ENCODE data around the gene CRAT. TPM values are rescaled to one million over a fixed set of nuclear protein-coding genes. Genes with fewer than 3 reads are reported as not detected.

The CRAT gene
- total RNA-seq, 2 experiments from 2014 or later: 7.1 to 9.4 TPM

DNA sequence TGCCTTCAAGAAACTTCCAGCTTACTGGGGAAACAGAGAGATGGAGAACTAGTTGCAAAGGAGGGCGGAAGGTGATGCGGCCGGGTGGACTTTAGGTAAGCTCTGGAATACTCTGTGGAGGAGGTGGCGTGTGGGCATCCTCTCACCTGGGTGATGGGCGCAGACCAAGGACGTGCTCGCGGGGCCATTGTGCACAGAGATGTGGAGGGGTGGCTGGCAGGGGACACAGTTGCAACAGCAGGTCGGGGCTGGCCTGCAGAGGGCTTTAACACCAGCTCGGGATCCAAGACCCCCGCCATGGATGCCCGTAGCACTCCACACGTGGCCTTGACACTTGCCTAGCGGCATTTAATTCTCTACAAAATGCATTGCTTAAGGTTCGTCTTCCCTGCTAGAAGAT, 40.9 kb upstream of the CRAT start:
- Histone ChIP-seq H3K4me3 (ENCODE audit: low read length) (no peak overlapping the region), H3K4me1 (ENCODE audit: insufficient read depth, low read length) (no peaks in the 10 kb centered on the region), H3K27me3 (ENCODE audit: control insufficient read depth in 1 of 2, insufficient read depth in 2 of 2, low read length in 2 of 2) (no peaks in the 10 kb centered on the region), H3K9me3 (ENCODE audit: control insufficient read depth in 1 of 2, insufficient read depth in 1 of 2, low read length in 2 of 2) (peaks cover 0 to 4% of the 10 kb centered on the region in 2 experiments), H3K27ac (ENCODE audit: low read depth in 1 of 2, low read length in 2 of 2) (no peak overlapping the region), H3K36me3 (ENCODE audit: insufficient read depth, low read length) (peaks cover 26% of the 10 kb centered on the region)
- Mint-ChIP-seq H3K4me1 (ENCODE audit: low read depth) (no peaks in the 10 kb centered on the region), H3K9me3 (no peaks in the 10 kb centered on the region), H3K27me3 (no peaks in the 10 kb centered on the region), H3K27ac (no peak overlapping the region), H3K4me3 (no peak overlapping the region), H3K36me3 (ENCODE audit: low read depth) (peaks cover 12% of the 10 kb centered on the region)
- CTCF ChIA-PET: no interaction called here
- ATAC-seq (ENCODE audit: poor library complexity) (no peak), DNase-seq (no peak)
- intact Hi-C loops (cut with DNase I, micrococcal nuclease): no loop called here
- POLR2A ChIA-PET: no interaction called here
- TF ChIP-seq, protein P1, sequence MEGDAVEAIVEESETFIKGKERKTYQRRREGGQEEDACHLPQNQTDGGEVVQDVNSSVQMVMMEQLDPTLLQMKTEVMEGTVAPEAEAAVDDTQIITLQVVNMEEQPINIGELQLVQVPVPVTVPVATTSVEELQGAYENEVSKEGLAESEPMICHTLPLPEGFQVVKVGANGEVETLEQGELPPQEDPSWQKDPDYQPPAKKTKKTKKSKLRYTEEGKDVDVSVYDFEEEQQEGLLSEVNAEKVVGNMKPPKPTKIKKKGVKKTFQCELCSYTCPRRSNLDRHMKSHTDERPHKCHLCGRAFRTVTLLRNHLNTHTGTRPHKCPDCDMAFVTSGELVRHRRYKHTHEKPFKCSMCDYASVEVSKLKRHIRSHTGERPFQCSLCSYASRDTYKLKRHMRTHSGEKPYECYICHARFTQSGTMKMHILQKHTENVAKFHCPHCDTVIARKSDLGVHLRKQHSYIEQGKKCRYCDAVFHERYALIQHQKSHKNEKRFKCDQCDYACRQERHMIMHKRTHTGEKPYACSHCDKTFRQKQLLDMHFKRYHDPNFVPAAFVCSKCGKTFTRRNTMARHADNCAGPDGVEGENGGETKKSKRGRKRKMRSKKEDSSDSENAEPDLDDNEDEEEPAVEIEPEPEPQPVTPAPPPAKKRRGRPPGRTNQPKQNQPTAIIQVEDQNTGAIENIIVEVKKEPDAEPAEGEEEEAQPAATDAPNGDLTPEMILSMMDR (IDR thresholded peaks at IDR 0.05): no peak

DNA sequence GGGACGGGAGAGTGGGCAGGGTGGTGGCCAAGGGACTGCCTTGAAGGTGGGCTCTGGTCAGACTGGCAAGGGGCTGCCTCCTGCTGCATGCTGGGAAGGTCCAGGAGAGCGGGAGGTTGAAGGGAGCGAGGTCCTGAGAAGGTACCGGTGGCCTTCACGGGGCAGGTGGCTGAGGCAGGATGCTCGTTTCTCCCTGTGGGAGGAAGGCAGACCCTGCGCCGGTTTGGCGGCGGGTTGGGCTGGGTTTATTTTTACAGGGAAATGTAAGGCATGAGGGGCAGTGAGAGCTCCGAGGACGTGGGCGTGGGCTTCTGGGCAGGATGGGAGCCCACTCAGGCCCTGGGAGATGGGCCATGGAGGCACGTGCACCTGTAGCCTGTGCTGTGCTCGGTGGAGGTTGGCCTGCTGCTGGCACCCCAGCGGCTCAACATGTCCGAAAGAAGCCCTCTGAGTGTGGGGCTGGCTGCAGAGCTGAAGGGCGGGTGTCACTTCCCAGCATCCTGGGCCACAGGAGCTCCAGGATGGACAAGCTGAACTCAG, 40.1 kb upstream of the CRAT start:
- no peak overlapping the region for H3K27ac ChIP-seq (ENCODE audit: low read depth in 1 of 2, low read length in 2 of 2)
- CTCF ChIA-PET: interaction anchor here (1.7 kb wide), 1 partner anchor 19 kb away, joined by 6 read pairs; no protein-coding TSS in a partner anchor
- H3K27me3 ChIP-seq (ENCODE audit: control insufficient read depth in 1 of 2, insufficient read depth in 2 of 2, low read length in 2 of 2): no peaks in the 10 kb centered on the region
- no peak for ATAC-seq (ENCODE audit: poor library complexity)
- no peaks in the 10 kb centered on the region for H3K9me3 Mint-ChIP-seq
- H3K36me3 Mint-ChIP-seq (ENCODE audit: low read depth): peaks cover 16% of the 10 kb centered on the region
- peaks cover 26% of the 10 kb centered on the region for H3K36me3 ChIP-seq (ENCODE audit: insufficient read depth, low read length)
- H3K9me3 ChIP-seq (ENCODE audit: control insufficient read depth in 1 of 2, insufficient read depth in 1 of 2, low read length in 2 of 2): peaks cover 0 to 4% of the 10 kb centered on the region in 2 experiments
- TF ChIP-seq, protein P1 (IDR thresholded peaks at IDR 0.05): no peak
- H3K27me3 Mint-ChIP-seq: no peaks in the 10 kb centered on the region
- H3K4me3 ChIP-seq (ENCODE audit: low read length): no peak overlapping the region
- H3K4me1 Mint-ChIP-seq (ENCODE audit: low read depth): no peaks in the 10 kb centered on the region
- H3K27ac Mint-ChIP-seq: no peak overlapping the region
- H3K4me3 Mint-ChIP-seq: no peak overlapping the region
- no peaks in the 10 kb centered on the region for H3K4me1 ChIP-seq (ENCODE audit: insufficient read depth, low read length)
- intact Hi-C loops (cut with DNase I, micrococcal nuclease): no loop called here
- no peak for DNase-seq
- POLR2A ChIA-PET: no interaction called here

DNA sequence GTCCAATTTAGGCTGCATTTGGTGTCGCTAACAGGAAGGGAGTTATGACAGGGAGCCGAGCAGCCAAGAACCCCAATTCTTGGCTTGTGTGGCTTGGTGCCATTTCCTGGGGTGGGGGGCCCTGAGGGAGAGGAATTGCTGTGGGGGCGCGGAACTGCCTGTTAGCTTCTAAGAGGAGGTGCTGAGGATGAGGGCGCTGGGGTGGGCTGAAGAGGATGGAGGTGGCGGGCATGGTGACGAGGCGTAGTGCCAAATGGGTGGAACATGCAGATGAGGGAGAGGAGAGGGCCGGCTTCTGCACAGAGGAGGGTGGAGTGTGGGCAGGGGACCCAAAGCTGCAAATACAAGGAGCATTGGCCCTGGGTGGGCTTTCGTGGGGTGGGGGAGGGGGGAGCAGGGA, 39.5 kb upstream of the CRAT start:
- DNase-seq (no peak), ATAC-seq (ENCODE audit: poor library complexity) (no peak)
- ChIA-PET CTCF (interaction anchor here (1.7 kb wide), 1 partner anchor 18 kb away, joined by 6 read pairs; no protein-coding TSS in a partner anchor), POLR2A (no interaction called here)
- no peaks in the 10 kb centered on the region for H3K4me1 Mint-ChIP-seq (ENCODE audit: low read depth)
- Histone ChIP-seq H3K27ac (ENCODE audit: low read depth in 1 of 2, low read length in 2 of 2) (no peak overlapping the region), H3K9me3 (ENCODE audit: control insufficient read depth in 1 of 2, insufficient read depth in 1 of 2, low read length in 2 of 2) (peaks cover 0 to 2% of the 10 kb centered on the region in 2 experiments), H3K4me3 (ENCODE audit: low read length) (no peak overlapping the region), H3K4me1 (ENCODE audit: insufficient read depth, low read length) (no peaks in the 10 kb centered on the region), H3K36me3 (ENCODE audit: insufficient read depth, low read length) (peaks cover 30% of the 10 kb centered on the region), H3K27me3 (ENCODE audit: control insufficient read depth in 1 of 2, insufficient read depth in 2 of 2, low read length in 2 of 2) (no peaks in the 10 kb centered on the region)
- H3K27ac Mint-ChIP-seq: peak overlapping the region; percentile 3
- no peaks in the 10 kb centered on the region for H3K27me3 Mint-ChIP-seq
- no peaks in the 10 kb centered on the region for H3K9me3 Mint-ChIP-seq
- TF ChIP-seq, protein P1 (IDR thresholded peaks at IDR 0.05): no peak
- H3K4me3 Mint-ChIP-seq: no peak overlapping the region
- intact Hi-C loops (cut with DNase I, micrococcal nuclease): no loop called here
- H3K36me3 Mint-ChIP-seq (ENCODE audit: low read depth): peaks cover 16% of the 10 kb centered on the region
